GM19467 (cell line): ENCODE data around the gene CLGN.

Experiments
- ATAC-seq: cut with Tn5 transposase; IDR thresholded peaks from one replicate; pipeline ENCODE4 v1.9.1; 2021; ENCODE audit warnings: mild to moderate bottlenecking, moderate library complexity; ENCODE audit not compliant: unreplicated experiment

Gene CLGN

DNA sequence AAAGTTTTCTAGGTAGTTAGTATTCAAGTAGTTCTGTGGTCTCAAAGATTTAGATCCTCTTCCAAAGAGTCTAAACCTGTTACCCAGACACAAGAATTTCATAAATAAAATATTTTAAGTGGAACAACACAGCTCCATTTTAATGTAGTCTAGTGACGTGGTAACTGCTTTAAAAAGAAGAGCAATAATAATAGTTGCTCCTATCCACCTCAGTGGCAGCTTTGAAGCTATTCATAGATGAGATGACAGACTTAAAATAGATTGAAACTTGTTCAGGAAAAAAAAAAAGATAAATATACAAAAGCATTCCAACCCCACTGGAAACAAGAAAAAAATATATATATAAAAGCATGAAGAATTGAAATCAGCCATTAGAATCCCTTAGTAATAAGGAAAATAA is 39.4 kb downstream of the CLGN start:
- no peak for ATAC-seq

DNA sequence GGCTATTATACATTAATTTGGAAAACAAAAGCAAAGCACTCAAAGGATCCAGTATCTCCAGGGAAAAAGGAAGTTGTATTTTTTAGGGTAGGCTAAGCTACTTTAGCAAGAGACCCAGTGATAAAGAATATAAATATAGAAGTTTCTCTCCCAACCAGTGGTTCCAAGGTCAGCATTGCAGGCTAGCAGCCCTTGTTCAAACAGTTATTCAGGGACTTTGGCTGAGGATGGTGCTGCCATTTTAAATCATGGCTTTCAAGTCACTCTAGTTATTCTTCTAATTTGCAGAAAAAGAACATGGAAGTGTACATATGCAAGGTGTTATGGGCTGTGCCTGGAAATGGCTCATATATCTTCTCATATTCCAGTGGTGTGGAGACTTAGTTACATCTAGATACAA is 44.7 kb downstream of the CLGN start:
- no peak for ATAC-seq

GRCh38 chr4:140374130-140374477 is 53.3 kb downstream of the CLGN start:
- ATAC-seq = no peak

DNA sequence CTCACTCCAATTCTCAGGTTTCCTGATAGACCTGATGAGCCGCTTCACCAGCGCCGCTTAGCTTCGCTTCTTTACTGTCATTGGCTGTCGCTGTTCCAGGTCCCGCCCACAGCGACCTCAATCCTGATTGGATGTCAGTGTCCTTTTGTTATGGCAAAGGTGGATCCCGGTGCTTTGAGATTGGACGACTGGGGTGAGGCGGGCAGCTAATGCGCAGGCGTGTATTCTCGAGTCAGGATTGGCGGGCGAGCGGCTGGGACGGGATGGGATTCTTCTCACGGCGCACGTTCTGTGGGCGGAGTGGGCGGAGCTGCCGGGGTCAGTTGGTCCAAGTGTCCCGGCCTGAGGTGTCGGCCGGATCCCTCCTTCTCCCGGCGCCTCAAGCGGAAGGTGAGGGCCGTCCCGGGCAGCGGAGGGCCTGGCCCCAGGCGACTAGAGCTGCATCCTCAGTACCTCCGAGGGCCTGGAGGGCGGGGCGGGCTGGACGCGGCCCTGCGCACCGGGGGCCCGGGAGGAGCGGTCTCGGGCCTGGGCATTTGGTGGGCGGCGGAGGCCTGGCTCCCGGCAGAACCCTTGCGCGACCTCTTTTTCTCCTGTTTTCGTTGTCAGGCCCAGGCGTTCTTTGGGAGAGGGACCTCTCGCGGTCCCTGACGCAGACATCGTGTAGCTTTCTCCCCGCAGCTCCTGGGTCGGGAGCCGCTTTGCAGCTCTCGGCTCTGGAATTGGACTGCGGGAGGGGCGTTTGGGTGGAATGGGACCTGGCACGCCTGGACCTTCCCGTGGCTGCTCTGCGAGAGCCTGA is 53.9 kb downstream of the CLGN start, which contains the start of gene SCOC:
Gene SCOC, plus strand, starts transcription at position 319 of the 802 bp plus-strand sequence. CDS start 5,525 bp downstream, outside the sequence.
- peak; percentile 96 for ATAC-seq

DNA sequence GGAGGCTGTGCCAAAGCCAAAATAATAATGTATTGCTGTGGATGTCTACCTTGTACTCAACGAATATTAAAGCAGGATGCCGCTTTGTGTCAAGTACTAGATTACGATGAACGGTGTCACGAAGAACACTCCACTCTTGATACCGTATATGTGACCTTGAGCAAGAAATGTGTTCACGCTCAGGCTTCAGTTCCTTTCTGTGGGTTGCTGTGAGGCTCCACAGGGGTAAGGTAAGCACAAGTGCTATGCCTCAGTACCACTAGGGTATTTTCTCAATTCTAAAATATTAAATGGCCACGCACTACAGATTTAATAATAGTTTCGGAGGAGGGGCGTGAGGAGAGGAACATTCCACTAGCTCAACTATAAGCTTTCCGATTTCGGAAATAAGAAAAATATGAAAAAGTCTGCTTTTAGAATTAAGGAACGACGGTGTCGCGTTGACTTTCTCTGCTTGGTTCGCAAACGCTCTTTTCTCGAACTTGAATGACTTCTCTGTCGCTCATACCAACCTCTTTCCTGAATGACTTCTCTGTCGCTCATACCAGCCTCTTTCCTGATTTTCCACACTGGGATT is 54.6 kb downstream of the CLGN start:
- peak; percentile 44 for ATAC-seq

GRCh38 chr4:140368686-140369085 is 58.8 kb downstream of the CLGN start:
- no peak for ATAC-seq

DNA sequence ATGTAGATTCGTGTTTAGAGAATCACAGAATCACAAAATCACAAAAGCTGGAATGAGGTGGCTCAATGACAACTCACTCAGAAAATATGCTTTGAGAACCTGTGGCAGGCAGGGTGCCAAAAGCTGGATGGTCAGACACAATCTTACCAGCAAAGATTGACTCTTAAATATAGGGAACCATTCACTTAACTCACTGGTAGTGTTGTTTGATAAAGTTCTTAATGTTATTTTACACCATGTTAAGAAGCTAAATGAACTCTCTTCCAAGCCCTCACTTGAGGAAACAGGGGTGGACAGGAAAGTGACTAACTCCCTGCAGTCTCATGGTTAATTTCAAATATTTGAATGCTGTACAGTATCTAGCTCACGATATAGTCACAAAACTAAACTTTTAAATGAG is 59.7 kb downstream of the CLGN start:
- no peak for ATAC-seq

DNA sequence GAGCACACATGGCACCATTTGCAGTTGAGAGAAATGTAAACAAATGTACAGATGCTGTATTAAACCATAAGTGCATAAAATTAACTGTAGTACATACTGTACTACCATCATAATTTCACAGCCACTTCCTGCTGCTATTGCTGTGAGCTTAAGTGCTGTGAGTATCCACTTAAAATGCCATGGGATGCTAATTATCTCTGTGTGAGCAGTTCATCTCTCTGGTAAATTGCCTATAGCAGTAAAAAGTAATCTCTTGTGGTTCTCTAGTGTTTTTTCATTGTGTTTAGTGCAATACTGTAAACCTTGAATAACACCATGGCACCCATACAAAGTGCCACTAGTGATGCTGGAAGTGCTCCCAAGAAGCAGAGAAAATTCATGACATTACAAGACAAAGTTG is 63.9 kb downstream of the CLGN start:
- no peak for ATAC-seq

DNA sequence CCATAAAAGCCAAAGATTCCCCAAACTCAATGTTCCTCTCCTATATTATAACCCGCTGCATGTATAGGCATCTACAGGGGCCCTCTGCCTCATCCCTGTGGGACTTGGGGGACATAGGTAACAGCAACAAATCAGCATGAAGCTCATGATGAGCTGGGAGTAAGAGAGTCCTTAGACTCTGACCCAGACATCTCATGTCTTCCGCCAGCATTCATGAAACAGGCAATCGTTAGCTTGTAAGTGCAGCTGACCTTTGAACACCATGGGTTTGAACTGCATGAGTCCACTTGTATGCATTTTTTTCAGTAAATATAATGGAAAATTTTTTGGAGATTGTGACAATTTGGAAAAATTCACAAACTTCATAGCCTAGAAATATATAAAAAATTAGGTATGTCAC is 64.4 kb downstream of the CLGN start:
- ATAC-seq = no peak

- ATAC-seq = no peak
Measured at GRCh38 chr4:140361099-140361498, 66.3 kb downstream of the CLGN start.

- ATAC-seq = peak; percentile 93
Measured at GRCh38 chr4:140359562-140360427, 67.7 kb downstream of the CLGN start.

DNA sequence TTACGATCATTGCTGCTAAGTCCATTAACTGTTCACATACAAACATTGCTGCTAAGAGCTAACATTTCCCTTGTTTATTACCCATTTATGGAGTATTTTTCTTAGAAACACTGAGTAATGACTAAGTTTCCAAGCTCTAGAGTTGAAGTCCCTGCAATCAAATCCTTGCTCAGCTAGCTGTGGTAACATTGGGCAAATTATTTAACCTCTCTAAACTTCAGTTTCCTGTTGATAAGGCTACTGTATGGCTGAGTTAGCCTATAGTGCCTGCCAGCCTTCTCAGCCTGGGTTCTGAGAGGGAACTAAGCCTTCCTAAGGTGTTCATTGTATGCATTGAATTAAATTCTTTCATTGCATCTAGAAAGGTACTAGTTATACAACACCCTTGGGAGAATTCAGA is 69.2 kb downstream of the CLGN start:
- ATAC-seq = no peak

GRCh38 chr4:140357868-140358267 is 69.6 kb downstream of the CLGN start:
- ATAC-seq = no peak

DNA sequence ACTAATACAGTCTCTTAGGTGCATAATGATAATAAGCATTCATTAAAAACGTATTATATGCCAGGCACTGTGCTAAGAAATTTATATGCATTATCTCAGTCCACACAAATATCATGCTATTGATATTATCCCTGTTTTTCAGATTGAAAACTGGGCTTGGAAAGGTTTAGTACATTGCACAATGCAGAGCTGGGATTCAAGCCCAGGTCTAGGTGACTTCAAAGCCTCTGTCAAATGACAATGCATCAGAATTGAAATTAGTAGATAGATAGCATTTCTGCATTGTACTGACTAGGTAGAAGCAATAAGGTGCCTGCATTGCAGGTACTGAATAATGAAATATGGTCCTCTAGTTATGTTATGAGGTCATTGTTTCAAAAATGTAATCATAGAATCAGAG is 72.2 kb downstream of the CLGN start:
- ATAC-seq = no peak

DNA sequence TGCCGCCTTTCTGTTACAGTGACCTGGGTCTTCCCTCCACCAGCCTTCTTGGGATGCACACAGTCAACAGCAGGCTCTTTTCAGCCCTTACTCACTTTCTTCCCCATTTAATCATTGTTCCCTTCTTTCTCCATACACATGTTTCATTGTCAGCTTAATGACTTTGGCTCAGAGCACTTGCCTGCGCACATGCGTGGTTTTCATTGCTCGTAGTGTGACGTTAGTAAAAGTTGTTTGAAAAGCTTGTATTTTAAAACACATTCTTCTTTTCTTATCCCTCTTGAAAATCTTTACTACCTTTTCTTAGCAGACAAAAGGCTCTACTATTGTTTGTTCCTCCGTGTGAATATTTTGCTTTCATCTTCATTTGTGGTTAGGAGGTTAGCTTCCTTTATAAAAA is 73.7 kb downstream of the CLGN start:
- ATAC-seq = no peak

GRCh38 chr4:140351093-140352075 is 76.1 kb downstream of the CLGN start:
- ATAC-seq = no peak

- ATAC-seq = no peak
Measured at GRCh38 chr4:140349816-140350215, 77.6 kb downstream of the CLGN start.

DNA sequence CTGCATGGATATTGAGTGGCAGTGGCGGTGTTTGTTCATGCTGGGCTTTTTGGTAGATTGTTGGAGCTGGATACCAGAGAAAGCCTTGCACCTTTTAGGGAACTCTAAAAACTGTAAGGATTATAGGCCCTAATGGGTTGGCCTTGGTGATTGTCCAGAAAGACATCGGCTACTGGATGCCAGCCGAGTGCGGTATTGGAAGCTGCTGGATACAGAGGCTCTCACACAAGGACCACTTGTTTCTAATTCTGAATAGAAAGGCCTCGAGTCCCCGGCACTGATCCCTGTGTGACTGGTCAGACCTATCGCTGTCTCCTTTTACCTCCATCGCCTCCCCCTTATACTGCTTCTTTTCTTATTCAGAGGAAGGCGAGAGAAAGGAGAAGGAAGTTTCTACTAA is 81.3 kb downstream of the CLGN start:
- ATAC-seq = no peak

GRCh38 chr4:140344621-140345020 is 82.8 kb downstream of the CLGN start:
- no peak for ATAC-seq

- no peak for ATAC-seq
Measured at GRCh38 chr4:140344101-140344500, 83.3 kb downstream of the CLGN start.

DNA sequence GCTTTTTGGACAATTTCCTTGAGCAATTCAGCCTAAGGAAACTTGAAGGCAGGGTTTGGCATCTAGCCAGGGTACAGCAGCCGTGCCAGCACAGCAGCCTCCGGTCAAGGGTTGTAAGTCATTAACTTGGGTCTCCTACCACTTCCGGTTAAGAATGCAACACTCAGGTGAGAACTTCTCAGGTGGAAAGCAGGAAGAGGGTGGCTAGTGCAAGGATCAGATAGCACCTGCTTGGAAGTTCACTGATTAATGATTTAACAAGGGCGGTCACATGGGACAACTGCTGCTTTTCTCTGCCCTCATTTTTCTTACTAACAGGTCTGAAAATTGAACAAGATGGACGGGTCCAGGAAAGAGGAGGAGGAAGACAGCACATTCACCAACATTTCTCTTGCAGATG is 84.1 kb downstream of the CLGN start:
- peak; percentile 97 for ATAC-seq
